GM12878 (cell line): ENCODE data around the gene TLE7. TPM values are rescaled to one million over a fixed set of nuclear protein-coding genes. Genes with fewer than 3 reads are reported as not detected.

ENCODE experiments used
- ATAC-seq: fragments of 200-7000 bp; cut with Tn5 transposase; 3 replicates; pipeline ENCODE4 v1.9.1; 2020; ENCODE audit warnings: mild to moderate bottlenecking, moderate library complexity
- BruUV-seq: library from RNA; stranded (reverse); fragments of 400-500 nt; replicated peaks from 2 replicates; lab custom pipeline; 2021; lab: Mats Ljungman, UMichigan
- CTCF ChIA-PET: fragments of 300-600 bp; sonication (Branson Sonifier 250); formaldehyde crosslinking; extraction: SDS; loops from one replicate; lab custom pipeline; 2021; ENCODE audit warnings: inconsistent platforms; lab: Yijun Ruan, JAX
- POLR2A ChIA-PET: fragments of 350-600 bp; formaldehyde crosslinking; extraction: SDS; loops from one replicate; lab custom pipeline; 2021; ENCODE audit warnings: inconsistent platforms; lab: Charles Lee
- RAD21 ChIA-PET: fragments of 300-600 bp; sonication (Branson Sonifier 250); formaldehyde crosslinking; loops from one replicate; lab custom pipeline; 2023; ENCODE audit warnings: antibody characterized with exemption; ENCODE audit not compliant: unreplicated experiment; lab: Charles Lee
- SMC1A ChIA-PET: fragments of 300-600 bp; sonication (Branson Sonifier 250); formaldehyde crosslinking; loops from one replicate; lab custom pipeline; 2023; ENCODE audit not compliant: unreplicated experiment, uncharacterized antibody; lab: Charles Lee
- DNase-seq: peaks from one replicate; pipeline ENCODE4 v3.0.0-alpha.2; 2011; ENCODE audit warnings: low read depth, low spot score
- FAIRE-seq: peaks from 3 replicates; lab custom pipeline; 2011; peaks lifted over from hg19 to GRCh38; lab: Jason Lieb, UNC
- H2AFZ ChIP-seq: 2 replicates; pipeline ENCODE4 v1.6.0; 2011; ENCODE audit warnings: low read depth, low read length, control low read depth; ENCODE audit not compliant: control insufficient read depth
- H3K27ac ChIP-seq: 2 replicates; pipeline ENCODE4 v1.5.1; 2011; ENCODE audit warnings: control low read depth; ENCODE audit not compliant: control insufficient read depth, insufficient read depth
- H3K27me3 ChIP-seq, 2 experiments: replicated peaks in 1 of 2; 2 replicates each; pipeline versions ENCODE4 v1.6.0 to v1.6.1; 2011; ENCODE audit warnings: low read length in 1 of 2; ENCODE audit not compliant: control insufficient read depth in 2 of 2, insufficient read depth in 2 of 2
- H3K36me3 ChIP-seq, 2 experiments: 2 replicates each; pipeline ENCODE4 v1.5.1; 2011; ENCODE audit warnings: low read length in 1 of 2; ENCODE audit not compliant: control insufficient read depth in 2 of 2, insufficient read depth in 2 of 2
- H3K4me1 ChIP-seq: 2 replicates; pipeline ENCODE4 v1.6.1; 2011; ENCODE audit warnings: mild to moderate bottlenecking, low read length, moderate library complexity, mixed read lengths; ENCODE audit not compliant: control insufficient read depth, insufficient read depth
- H3K4me2 ChIP-seq: 2 replicates; pipeline ENCODE4 v1.6.0; 2011; ENCODE audit warnings: control low read depth; ENCODE audit not compliant: control insufficient read depth, insufficient read depth
- H3K4me3 ChIP-seq: fragments of 200-600 bp; sonication (generic); 2 replicates; pipeline ENCODE4 v1.5.1; 2016
- H3K79me2 ChIP-seq: 2 replicates; pipeline ENCODE4 v1.6.0; 2011; ENCODE audit warnings: low read length; ENCODE audit not compliant: control insufficient read depth, insufficient read depth
- H3K9ac ChIP-seq: 2 replicates; pipeline ENCODE4 v1.8.0; 2011; ENCODE audit warnings: low read length, control low read depth, mixed read lengths; ENCODE audit not compliant: control insufficient read depth, insufficient read depth
- H3K9me3 ChIP-seq: replicated peaks from 3 replicates; pipeline ENCODE4 v1.5.1; 2011; ENCODE audit warnings: mild to moderate bottlenecking, low read length; ENCODE audit not compliant: control insufficient read depth, insufficient read depth
- H4K20me1 ChIP-seq: 2 replicates; pipeline ENCODE4 v1.6.0; 2011; ENCODE audit not compliant: control insufficient read depth, insufficient read depth
- ASH2L ChIP-seq: fragments of 300-600, 200-600 bp; sonication (generic); IDR thresholded peaks from 2 replicates; pipeline ENCODE4 v1.6.1; 2017; ENCODE audit warnings: low read depth, mild to moderate bottlenecking, borderline replicate concordance
- ATF7 ChIP-seq: fragments of 450-650 bp; IDR thresholded peaks from 2 replicates; pipeline ENCODE4 v1.6.1; 2016; ENCODE audit warnings: low read depth, mild to moderate bottlenecking
- CBX5 ChIP-seq: sonication (generic); IDR thresholded peaks from 2 replicates; pipeline ENCODE4 v1.6.1; 2016; ENCODE audit warnings: low read depth, moderate library complexity, mild to moderate bottlenecking, inconsistent platforms
- CREB1 ChIP-seq: IDR thresholded peaks from 2 replicates; pipeline ENCODE4 v1.6.1; 2012; ENCODE audit warnings: low read depth, mild to moderate bottlenecking, inconsistent platforms
- EP300 ChIP-seq, 2 experiments: fragments of 150-350 bp in 1 of 2; IDR thresholded peaks; 2 replicates each; pipeline ENCODE4 v1.6.1; 2011 to 2012; ENCODE audit warnings: low read depth in 2 of 2, low read length in 2 of 2, borderline replicate concordance in 1 of 2, improper control_type of control experiment in 1 of 2, inconsistent platforms in 1 of 2; ENCODE audit not compliant: control insufficient read depth in 1 of 2
- ETV6 ChIP-seq, 2 experiments: fragments of 450-650 bp in 1 of 2; IDR thresholded peaks in 1 of 2; conservative IDR thresholded peaks in 1 of 2; 2 replicates each; pipeline ENCODE4 v1.6.1; 2014; ENCODE audit warnings: antibody characterized with exemption in 1 of 2, borderline replicate concordance in 1 of 2, low read depth in 1 of 2, mild to moderate bottlenecking in 1 of 2, moderate library complexity in 1 of 2
- FOS ChIP-seq: IDR thresholded peaks from 3 replicates; pipeline ENCODE4 v1.6.1; 2011; ENCODE audit warnings: borderline replicate concordance; ENCODE audit not compliant: insufficient read length; ENCODE audit errors: extremely low read depth
- FOXK2 ChIP-seq: fragments of 450-650 bp; IDR thresholded peaks from 2 replicates; pipeline ENCODE4 v1.6.1; 2017; ENCODE audit warnings: mild to moderate bottlenecking, moderate library complexity
- KLF5 ChIP-seq: fragments of 450-650 bp; IDR thresholded peaks from 2 replicates; pipeline ENCODE4 v1.6.1; 2014; ENCODE audit warnings: mild to moderate bottlenecking; ENCODE audit not compliant: partially characterized antibody
- NR2C2 ChIP-seq: IDR thresholded peaks from 2 replicates; pipeline ENCODE4 v1.6.1; 2011; ENCODE audit warnings: borderline replicate concordance, low read depth; ENCODE audit not compliant: control insufficient read depth, insufficient read length
- PRDM15 ChIP-seq: fragments of 450-650 bp; formaldehyde crosslinking; IDR thresholded peaks from 2 replicates; pipeline ENCODE4 v1.4.0; 2020; ENCODE audit warnings: mild to moderate bottlenecking, moderate library complexity
- SMAD1 ChIP-seq: fragments of 450-650 bp; IDR thresholded peaks from 2 replicates; pipeline ENCODE4 v1.6.1; 2018; ENCODE audit warnings: mild to moderate bottlenecking, low read depth; ENCODE audit not compliant: partially characterized antibody
- USF1 ChIP-seq: IDR thresholded peaks from 2 replicates; pipeline ENCODE4 v1.6.1; 2011; ENCODE audit warnings: borderline replicate concordance, low read depth, mild to moderate bottlenecking, moderate library complexity, mixed read lengths, low read length; ENCODE audit not compliant: insufficient read depth; ENCODE audit errors: extremely low read length
- YBX1 ChIP-seq: fragments of 450-650 bp; IDR thresholded peaks from 2 replicates; pipeline ENCODE4 v1.6.1; 2016; ENCODE audit warnings: antibody characterized with exemption
- ZNF217 ChIP-seq: fragments of 450-650 bp; IDR thresholded peaks from 2 replicates; pipeline ENCODE4 v1.6.1; 2017; ENCODE audit warnings: antibody characterized with exemption, mild to moderate bottlenecking
- WGBS: methylation state at CpG from one replicate; pipeline ENCODE4 v1.1.6; 2016; ENCODE audit warnings: low lambda C conversion rate; ENCODE audit not compliant: insufficient replicate concordance, insufficient coverage; ENCODE audit errors: missing lambda C conversion rate; 5-methylcytosine and 5-hydroxymethylcytosine counted together
- in situ Hi-C: fragments of 300-500 bp; cut with MboI; formaldehyde crosslinking; loops from 9 replicates; pipeline ENCODE4 v1.14.3; 2018; ENCODE audit warnings: mixed read lengths
- intact Hi-C: fragments of 100-400 bp; cut with micrococcal nuclease; formaldehyde crosslinking; loops from one replicate; pipeline ENCODE4 v1.14.2; 2022; ENCODE audit not compliant: unreplicated experiment
- polyA plus RNA-seq, 11 experiments: library from polyadenylated mRNA; depleted of rRNA in 4 of 11; unstranded in 6 of 11; stranded (reverse) in 5 of 11; fragments of >200 nt; fragmentation: Nextera tagmentation in 4 of 11; fragmentation: Illumina TruSeq in 1 of 11; extraction: Ambion mirVana in 4 of 11; extraction: Trizol in 1 of 11; gene quantifications; 1 replicate in 1 of 11; 2 replicates in 10 of 11; pipeline versions ENCODE4 v1.2.1 to v1.2.3, GENCODE V29; 2011 to 2016; ENCODE audit warnings: inconsistent platforms in 2 of 11, missing spikeins in 2 of 11, low read depth in 1 of 11
- total RNA-seq, 4 experiments: library from RNA; depleted of rRNA in 3 of 4; stranded (reverse); fragments of >200 nt in 3 of 4; fragmentation: Illumina TruSeq in 1 of 4; extraction: Trizol in 1 of 4; gene quantifications; 2 replicates each; pipeline versions ENCODE4 v1.2.1 to v1.2.3, GENCODE V29; 2013 to 2021

The TLE7 gene
- total and polyA plus RNA-seq, 10 of the 15 experiments (the other 5 are each of a cell fraction or from before 2014, with no cell fraction given) = not detected

- Histone ChIP-seq H2AFZ (no peak overlapping the region), H3K79me2 (no peaks in the 10 kb centered on the region), H3K9ac (no peak overlapping the region), H3K4me2 (no peak overlapping the region), H4K20me1 (no peaks in the 10 kb centered on the region), H3K4me1 (no peaks in the 10 kb centered on the region), H3K9me3 (peaks cover 48% of the 10 kb centered on the region), H3K27me3 (no peaks in the 10 kb centered on the region), H3K4me3 (no peak overlapping the region), H3K27ac (no peak overlapping the region), H3K36me3 (peaks cover 8 to 30% of the 10 kb centered on the region in 2 experiments)
- WGBS = 98% methylated on average over 3 of the region's 3 CpGs
- in situ Hi-C loops = no loop called here
- ATAC-seq (no peak), FAIRE-seq (no peak), DNase-seq (no peak)
- CTCF ChIA-PET = no interaction called here
- RAD21 ChIA-PET = interaction anchor here (1.2 kb wide), 1 partner anchor 51 kb away, joined by 3 read pairs; no protein-coding TSS in a partner anchor
- POLR2A ChIA-PET = no interaction called here
- SMC1A ChIA-PET = no interaction called here
- no peak for TF ChIP-seq CREB1
- TF ChIP-seq FOXK2 = no peak
- no peak for TF ChIP-seq EP300 (IDR thresholded peaks at IDR 0.05; ENCODE audit: borderline replicate concordance in 1 of 2, control insufficient read depth in 1 of 2, low read depth in 2 of 2, low read length in 2 of 2)
- TF ChIP-seq USF1 = no peak
- peak; percentile 81 for TF ChIP-seq KLF5
- TF ChIP-seq SMAD1 = no peak
- TF ChIP-seq ZNF217 = 0 out of 2 replicates have a peak, but pooled peaks have one; percentile 20
- no peak for TF ChIP-seq ASH2L
- TF ChIP-seq NR2C2 = no peak
- TF ChIP-seq CBX5 = peak; percentile 93
- no peak for TF ChIP-seq ATF7
- TF ChIP-seq FOS = no peak
- TF ChIP-seq YBX1 = no peak
- no peak for TF ChIP-seq ETV6 (conservative IDR thresholded peaks at IDR 0.05 in 1 of 2, IDR thresholded peaks at IDR 0.05 in 1 of 2; ENCODE audit: borderline replicate concordance in 1 of 2, low read depth in 1 of 2)
- no peak for TF ChIP-seq PRDM15 (CRISPR knock-in tag)
- intact Hi-C loops = no loop called here
- BruUV-seq = no TSS peak
Observed at GRCh38 chr16:71449020-71449419, 7.2 kb upstream of the TLE7 start.
